Sigmoid colon (tissue), 7 donors: ENCODE measurements around the gene NBEAL1. TPM values are rescaled to one million over a fixed set of nuclear protein-coding genes. Genes with fewer than 3 reads are reported as not detected.

Source experiments
- DNase-seq: peaks from one replicate; pipeline ENCODE4 v3.0.0-alpha.2; 2019
- H3K27ac ChIP-seq, 4 donors: fragments of 200-600 bp; sonication (generic); one replicate each; pipeline ENCODE4 v1.5.1; 2016 to 2019; ENCODE audit warnings: mild to moderate bottlenecking in 1 of 4
- H3K27me3 ChIP-seq, 3 donors: fragments of 200-600 bp; sonication (generic); one replicate each; pipeline ENCODE4 v1.5.1; 2019; ENCODE audit warnings: mild to moderate bottlenecking in 1 of 3
- H3K36me3 ChIP-seq, 4 donors: fragments of 200-600 bp; sonication (generic); one replicate each; pipeline ENCODE4 v1.5.1; 2016 to 2019
- H3K4me1 ChIP-seq, 4 donors: fragments of 200-600 bp; sonication (generic); one replicate each; pipeline ENCODE4 v1.5.1; 2017 to 2019
- H3K4me3 ChIP-seq, 4 donors: fragments of 200-600 bp; sonication (generic); one replicate each; pipeline ENCODE4 v1.5.1; 2017 to 2019; ENCODE audit warnings: mild to moderate bottlenecking in 2 of 4, moderate library complexity in 1 of 4
- H3K9me3 ChIP-seq, 4 donors: fragments of 200-600 bp in 3 of 4; sonication (generic) in 3 of 4; one replicate each; pipeline versions ENCODE4 v1.5.1 to v1.6.1; 2013 to 2019
- EP300 ChIP-seq, 4 donors: sonication (generic); formaldehyde crosslinking; IDR thresholded peaks; one replicate each; pipeline ENCODE4 v1.6.1; 2017; ENCODE audit warnings: antibody characterized with exemption in 4 of 4
- POLR2A ChIP-seq, 2 donors: fragments of 450-650 bp; IDR thresholded peaks; one replicate each; pipeline ENCODE4 v1.6.1; 2016; ENCODE audit warnings: antibody characterized with exemption in 2 of 2, mild to moderate bottlenecking in 2 of 2, moderate library complexity in 2 of 2
- POLR2AphosphoS5 ChIP-seq, 4 donors: sonication (generic); formaldehyde crosslinking; IDR thresholded peaks; one replicate each; pipeline ENCODE4 v1.6.1; 2017; ENCODE audit warnings: antibody characterized with exemption in 4 of 4
- WGBS, 2 donors: extraction: QIAGEN DNeasy Blood & Tissue Kit; methylation state at CpG; one replicate each; pipeline ENCODE4 v1.1.7; 2013; 5-methylcytosine and 5-hydroxymethylcytosine counted together
- intact Hi-C: fragments of 100-400 bp; cut with DNase I; formaldehyde crosslinking; loops from one replicate; pipeline ENCODE4 v1.15.1; 2023
- polyA plus RNA-seq, 3 donors: library from polyadenylated mRNA; stranded (reverse); fragments of 200-250 nt; gene quantifications; one replicate each; pipeline ENCODE4 v1.2.3, GENCODE V29; 2013
- total RNA-seq, 4 donors: library from RNA; depleted of rRNA; stranded (reverse); fragments of >200 nt; gene quantifications; one replicate each; pipeline ENCODE4 v1.1.0, GENCODE V29; 2016
- TF ChIP-seq, protein P1 (sequence below), 4 experiments: fragments of 450-650 bp in 3 of 4; fragments of 200-600 bp in 1 of 4; IDR thresholded peaks; one replicate each; pipeline ENCODE4 v1.5.1; 2016 to 2019; ENCODE audit warnings: antibody characterized with exemption in 4 of 4, mild to moderate bottlenecking in 3 of 4, moderate library complexity in 2 of 4
- donor health status: healthy with polysubstance abuse.
- donor health status: Bipolar disorder and iron deficiency.
- donor health status: healthy.

Gene NBEAL1
- total and polyA plus RNA-seq, 7 donors, result 8.5 to 39.1 (median 22.7) TPM

GRCh38 chr2:203016716-203017115, 2.0 kb downstream of the NBEAL1 start:
- WGBS, 2 donors, result 19 to 72% methylated on average over 3 of the region's 3 CpGs
- TF ChIP-seq, protein P1, sequence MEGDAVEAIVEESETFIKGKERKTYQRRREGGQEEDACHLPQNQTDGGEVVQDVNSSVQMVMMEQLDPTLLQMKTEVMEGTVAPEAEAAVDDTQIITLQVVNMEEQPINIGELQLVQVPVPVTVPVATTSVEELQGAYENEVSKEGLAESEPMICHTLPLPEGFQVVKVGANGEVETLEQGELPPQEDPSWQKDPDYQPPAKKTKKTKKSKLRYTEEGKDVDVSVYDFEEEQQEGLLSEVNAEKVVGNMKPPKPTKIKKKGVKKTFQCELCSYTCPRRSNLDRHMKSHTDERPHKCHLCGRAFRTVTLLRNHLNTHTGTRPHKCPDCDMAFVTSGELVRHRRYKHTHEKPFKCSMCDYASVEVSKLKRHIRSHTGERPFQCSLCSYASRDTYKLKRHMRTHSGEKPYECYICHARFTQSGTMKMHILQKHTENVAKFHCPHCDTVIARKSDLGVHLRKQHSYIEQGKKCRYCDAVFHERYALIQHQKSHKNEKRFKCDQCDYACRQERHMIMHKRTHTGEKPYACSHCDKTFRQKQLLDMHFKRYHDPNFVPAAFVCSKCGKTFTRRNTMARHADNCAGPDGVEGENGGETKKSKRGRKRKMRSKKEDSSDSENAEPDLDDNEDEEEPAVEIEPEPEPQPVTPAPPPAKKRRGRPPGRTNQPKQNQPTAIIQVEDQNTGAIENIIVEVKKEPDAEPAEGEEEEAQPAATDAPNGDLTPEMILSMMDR (IDR thresholded peaks at IDR 0.05), result no peak
- TF ChIP-seq POLR2A (IDR thresholded peaks at IDR 0.05) (no peak), EP300 (IDR thresholded peaks at IDR 0.05) (no peak), POLR2AphosphoS5 (IDR thresholded peaks at IDR 0.05) (no peak)
- no peaks in the 10 kb centered on the region for H3K36me3 ChIP-seq
- peak overlapping the region in 3 of 4 donors; percentile 84 to 96 (median 96) for H3K27ac ChIP-seq
- H3K27me3 ChIP-seq, result no peaks in the 10 kb centered on the region
- no peak for DNase-seq
- H3K4me1 ChIP-seq, result peaks cover 0 to 57% (median 33%) of the 10 kb centered on the region in 4 donors
- H3K4me3 ChIP-seq, result peak overlapping the region in 3 of 4 donors; percentile 8 to 85 (median 82)
- intact Hi-C loops, result loop anchor here (5.0 to 10.0 kb wide), 2 partner anchors 104 to 642 kb away; partner anchors contain the start of genes BMPR2, CARF and WDR12
- no peaks in the 10 kb centered on the region for H3K9me3 ChIP-seq

GRCh38 chr2:203018181-203018580, 3.5 kb downstream of the NBEAL1 start:
- TF ChIP-seq POLR2A (IDR thresholded peaks at IDR 0.05) (no peak), POLR2AphosphoS5 (IDR thresholded peaks at IDR 0.05) (no peak), EP300 (IDR thresholded peaks at IDR 0.05) (no peak)
- TF ChIP-seq, protein P1 (IDR thresholded peaks at IDR 0.05), result no peak
- no peaks in the 10 kb centered on the region for H3K9me3 ChIP-seq
- intact Hi-C loops, result loop anchor here (5.0 to 10.0 kb wide), 2 partner anchors 106 to 643 kb away; partner anchors contain the start of genes BMPR2, CARF and WDR12
- no peak for DNase-seq
- H3K27ac ChIP-seq, result peak overlapping the region in 3 of 4 donors; percentile 46 to 96 (median 47)
- H3K4me1 ChIP-seq, result peaks cover 0 to 72% (median 40%) of the 10 kb centered on the region in 4 donors
- no peaks in the 10 kb centered on the region for H3K36me3 ChIP-seq
- no peaks in the 10 kb centered on the region for H3K27me3 ChIP-seq
- WGBS, 2 donors, result 6 to 39% methylated on average over 1 of the region's 1 CpG
- H3K4me3 ChIP-seq, result peak overlapping the region in 3 of 4 donors; percentile 8 to 85 (median 18)

GRCh38 chr2:203019142-203019541, 4.5 kb downstream of the NBEAL1 start:
- WGBS, 2 donors, result 19 to 81% methylated on average over 2 of the region's 2 CpGs
- Histone ChIP-seq H3K36me3 (no peaks in the 10 kb centered on the region), H3K9me3 (no peaks in the 10 kb centered on the region), H3K27me3 (no peaks in the 10 kb centered on the region), H3K4me1 (peaks cover 0 to 73% (median 40%) of the 10 kb centered on the region in 4 donors), H3K4me3 (peak overlapping the region in 2 of 4 donors; percentile 18 to 85), H3K27ac (peak overlapping the region in 2 of 4 donors; percentile 11 to 96)
- DNase-seq, result no peak
- TF ChIP-seq EP300 (IDR thresholded peaks at IDR 0.05) (no peak), POLR2AphosphoS5 (IDR thresholded peaks at IDR 0.05) (no peak), POLR2A (IDR thresholded peaks at IDR 0.05) (no peak)
- TF ChIP-seq, protein P1 (IDR thresholded peaks at IDR 0.05), result no peak
- intact Hi-C loops, result loop anchor here (5.0 to 10.0 kb wide), 2 partner anchors 107 to 644 kb away; partner anchors contain the start of genes BMPR2, CARF and WDR12

DNA sequence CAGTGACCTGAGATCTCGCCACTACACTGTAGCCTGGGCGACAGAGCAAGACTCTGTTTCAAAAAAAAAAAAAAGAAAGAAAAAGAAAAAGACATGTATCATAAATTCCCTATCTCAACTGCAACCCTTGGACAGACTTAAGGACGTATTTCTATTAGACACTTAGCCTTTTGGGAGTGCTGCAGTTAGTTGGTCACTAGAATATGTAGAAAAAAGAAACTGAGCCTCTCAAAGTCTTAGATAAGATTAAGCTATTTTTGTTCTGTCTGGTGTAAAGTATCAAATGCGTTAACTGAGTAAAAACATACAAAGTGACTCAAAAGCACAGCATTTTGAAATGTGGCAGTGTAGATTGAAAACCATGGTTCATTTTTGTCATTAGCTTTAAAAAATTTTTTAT, 7.3 kb downstream of the NBEAL1 start:
- H3K4me3 ChIP-seq, result no peak overlapping the region
- WGBS, 2 donors, result 58 to 79% methylated on average over 4 of the region's 4 CpGs
- H3K27me3 ChIP-seq, result no peaks in the 10 kb centered on the region
- H3K27ac ChIP-seq, result peak overlapping the region in 3 of 4 donors; percentile 34 to 58 (median 36)
- no peaks in the 10 kb centered on the region for H3K36me3 ChIP-seq
- no peak for DNase-seq
- H3K9me3 ChIP-seq, result no peaks in the 10 kb centered on the region
- intact Hi-C loops, result no loop called here
- peaks cover 0 to 54% (median 30%) of the 10 kb centered on the region in 4 donors for H3K4me1 ChIP-seq
- TF ChIP-seq POLR2A (IDR thresholded peaks at IDR 0.05) (no peak), POLR2AphosphoS5 (IDR thresholded peaks at IDR 0.05) (no peak), EP300 (IDR thresholded peaks at IDR 0.05) (no peak)
- TF ChIP-seq, protein P1 (IDR thresholded peaks at IDR 0.05), result no peak
